Esophagus muscularis mucosa (tissue), 4 donors: ENCODE measurements around the gene PPP1R14B. TPM values are rescaled to one million over a fixed set of nuclear protein-coding genes. Genes with fewer than 3 reads are reported as not detected.
A peak's percentile ranks its signal among the peaks of the same experiment; 100 is the strongest.

ENCODE experiments used
- DNase-seq: peaks from one replicate; pipeline ENCODE4 v3.0.0-alpha.2; 2017; ENCODE audit errors: extremely low spot score
- H3K27ac ChIP-seq, 4 donors: fragments of 200-600 bp; sonication (generic); replicated peaks in 1 of 4; 1 replicate in 3 of 4; 2 replicates in 1 of 4; pipeline ENCODE4 v1.5.1; 2016 to 2019; ENCODE audit warnings: mild to moderate bottlenecking in 1 of 4
- H3K27me3 ChIP-seq, 4 donors: fragments of 200-600 bp; sonication (generic); one replicate each; pipeline versions ENCODE4 v1.5.1 to v1.6.0; 2016 to 2019
- H3K36me3 ChIP-seq, 4 donors: fragments of 200-600 bp; sonication (generic); one replicate each; pipeline ENCODE4 v1.5.1; 2016 to 2019
- H3K4me1 ChIP-seq, 4 donors: fragments of 200-600 bp; sonication (generic); one replicate each; pipeline ENCODE4 v1.5.1; 2016 to 2019
- H3K4me3 ChIP-seq, 4 donors: fragments of 200-600 bp; sonication (generic); 1 replicate in 2 of 4; 2 replicates in 2 of 4; pipeline ENCODE4 v1.5.1; 2016 to 2019; ENCODE audit warnings: mild to moderate bottlenecking in 4 of 4, moderate library complexity in 1 of 4
- H3K9me3 ChIP-seq, 4 donors: fragments of 200-600 bp; sonication (generic); 1 replicate in 3 of 4; 2 replicates in 1 of 4; pipeline ENCODE4 v1.5.1; 2016 to 2019
- CTCF ChIP-seq, 3 experiments: fragments of 200-600 bp in 2 of 3; fragments of 450-650 bp in 1 of 3; sonication (generic) in 2 of 3; IDR thresholded peaks; one replicate each; pipeline ENCODE4 v1.5.1; 2017 to 2019; ENCODE audit warnings: antibody characterized with exemption in 3 of 3, mild to moderate bottlenecking in 2 of 3, moderate library complexity in 1 of 3
- EP300 ChIP-seq: sonication (generic); formaldehyde crosslinking; IDR thresholded peaks from one replicate; pipeline ENCODE4 v1.6.1; 2017; ENCODE audit warnings: antibody characterized with exemption
- POLR2A ChIP-seq: fragments of 450-650 bp; IDR thresholded peaks from one replicate; pipeline ENCODE4 v1.6.1; 2017; ENCODE audit warnings: antibody characterized with exemption, moderate library complexity, mild to moderate bottlenecking, low read depth
- POLR2AphosphoS5 ChIP-seq, 2 donors: sonication (generic); formaldehyde crosslinking; IDR thresholded peaks; one replicate each; pipeline ENCODE4 v1.6.1; 2017; ENCODE audit warnings: antibody characterized with exemption in 2 of 2
- WGBS: methylation state at CpG from one replicate; pipeline ENCODE4 v1.1.5; 2018; 5-methylcytosine and 5-hydroxymethylcytosine counted together
- intact Hi-C: fragments of 100-400 bp; cut with DNase I; formaldehyde crosslinking; loops from one replicate; pipeline ENCODE4 v1.15.1; 2023
- total RNA-seq, 4 donors: library from RNA; depleted of rRNA; stranded (reverse); fragments of >200 nt; gene quantifications; one replicate each; pipeline versions ENCODE4 v1.1.0 to v1.2.1, GENCODE V29; 2016

PPP1R14B gene
- total RNA-seq, 4 donors from 2014 or later = 50.4 to 92.9 (median 79.8) TPM

- no CpG with 5 or more reads among the region's 102 CpGs for WGBS
- peaks cover 0 to 6% (median 0%) of the 10 kb centered on the region in 4 donors for H3K27me3 ChIP-seq
- peaks cover 0 to 40% (median 24%) of the 10 kb centered on the region in 4 donors for H3K36me3 ChIP-seq
- peak; percentile 97 for DNase-seq
- H3K4me3 ChIP-seq = peak within 1 kb of the TSS; percentile 75 to 96 (median 88)
- no peaks in the 10 kb centered on the region for H3K9me3 ChIP-seq
- H3K27ac ChIP-seq = peak within 1 kb of the TSS; percentile 85 to 98 (median 98)
- intact Hi-C loops = no loop called here
- peaks cover 29 to 58% (median 46%) of the 10 kb centered on the region in 4 donors for H3K4me1 ChIP-seq
- TF ChIP-seq POLR2A = no peak
- TF ChIP-seq EP300 = no peak
- TF ChIP-seq POLR2AphosphoS5 (IDR thresholded peaks at IDR 0.05) = peak in 1 of 2 donors; percentile 57
- TF ChIP-seq CTCF (IDR thresholded peaks at IDR 0.05) = peak in 1 of 3 experiments; percentile 11
Measured at GRCh38 chr11:64284962-64285884, 38.5 kb upstream of the PPP1R14B start, which contains the start of gene GPR137. Gene GPR137 (plus strand): TSS chr11:64285848. CDS start chr11:64286525, 677 bp downstream.

- Histone ChIP-seq H3K36me3 (peaks cover 0 to 35% (median 23%) of the 10 kb centered on the region in 4 donors), H3K4me1 (peaks cover 29 to 58% (median 46%) of the 10 kb centered on the region in 4 donors), H3K27me3 (no peaks in the 10 kb centered on the region), H3K9me3 (no peaks in the 10 kb centered on the region), H3K4me3 (peak within 1 kb of the TSS; percentile 75 to 96 (median 88)), H3K27ac (peak within 1 kb of the TSS; percentile 85 to 98 (median 98))
- WGBS = 6% methylated on average over 10 of the region's 44 CpGs
- DNase-seq = peak; percentile 99
- intact Hi-C loops = no loop called here
- TF ChIP-seq CTCF (IDR thresholded peaks at IDR 0.05) (no peak), POLR2A (peak; percentile 31), POLR2AphosphoS5 (IDR thresholded peaks at IDR 0.05) (peak; percentile 80 to 90), EP300 (no peak)
Measured at GRCh38 chr11:64284048-64284961, 37.6 kb upstream of the PPP1R14B start, which contains the start of gene BAD. Gene BAD (minus strand): TSS chr11:64284665. CDS start chr11:64284368, 297 bp downstream.

GRCh38 chr11:64283092-64283491, 36.3 kb upstream of the PPP1R14B start:
- no peak for TF ChIP-seq EP300
- no peak for TF ChIP-seq CTCF (IDR thresholded peaks at IDR 0.05)
- TF ChIP-seq POLR2AphosphoS5 (IDR thresholded peaks at IDR 0.05) = no peak
- no peak for TF ChIP-seq POLR2A
- intact Hi-C loops = no loop called here
- no peak for DNase-seq
- Histone ChIP-seq H3K9me3 (no peaks in the 10 kb centered on the region), H3K4me3 (peak overlapping the region in 1 of 4 donors; percentile 82), H3K27me3 (no peaks in the 10 kb centered on the region), H3K27ac (peak overlapping the region in 1 of 4 donors; percentile 85), H3K36me3 (peaks cover 0 to 43% (median 29%) of the 10 kb centered on the region in 4 donors), H3K4me1 (peaks cover 29 to 55% (median 45%) of the 10 kb centered on the region in 4 donors)
- 87% methylated on average over 3 of the region's 3 CpGs for WGBS

DNA sequence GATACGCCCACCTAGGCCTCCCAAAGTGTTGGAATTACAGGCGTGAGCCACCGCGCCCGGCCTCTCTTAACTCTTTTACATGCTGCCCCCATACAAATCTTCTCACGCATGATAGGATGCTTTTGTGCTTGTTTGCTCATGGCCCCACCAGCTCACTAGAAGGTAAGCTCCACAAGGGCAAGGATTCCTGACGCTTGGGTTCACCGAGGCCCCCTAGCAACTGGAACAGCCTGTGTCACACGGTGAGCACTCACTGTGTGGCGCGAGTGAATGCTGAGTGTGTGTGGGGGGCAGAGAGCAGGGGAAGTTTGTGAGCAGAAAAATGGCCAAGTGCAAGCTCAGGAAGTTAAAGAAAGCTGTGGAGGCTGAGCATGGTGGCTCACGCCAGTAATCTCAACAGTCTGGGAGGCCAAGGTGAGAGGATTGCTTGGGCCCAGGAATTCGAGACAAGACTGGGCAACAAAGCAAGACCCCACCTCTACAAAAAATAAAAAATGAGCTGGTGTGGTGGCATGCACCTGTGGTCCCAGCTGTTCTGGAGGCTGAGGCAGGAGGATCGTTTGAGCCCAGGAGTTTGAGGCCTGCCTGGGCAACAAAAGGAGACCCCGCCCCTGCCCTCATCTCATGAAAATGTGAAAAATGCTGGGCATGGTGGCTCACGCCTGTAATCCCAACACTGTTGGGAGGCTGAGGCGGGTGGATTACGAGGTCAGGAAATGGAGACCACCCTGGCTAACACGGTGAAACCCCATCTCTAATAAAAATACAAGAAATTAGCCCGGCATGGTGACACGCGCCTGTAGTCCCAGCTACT, 35.4 kb upstream of the PPP1R14B start:
- intact Hi-C loops = no loop called here
- 92% methylated on average over 22 of the region's 22 CpGs for WGBS
- H3K9me3 ChIP-seq = no peaks in the 10 kb centered on the region
- no peaks in the 10 kb centered on the region for H3K27me3 ChIP-seq
- TF ChIP-seq EP300 (no peak), POLR2AphosphoS5 (IDR thresholded peaks at IDR 0.05) (no peak), CTCF (IDR thresholded peaks at IDR 0.05) (no peak), POLR2A (no peak)
- H3K4me3 ChIP-seq = no peak overlapping the region
- peaks cover 29 to 47% (median 42%) of the 10 kb centered on the region in 4 donors for H3K4me1 ChIP-seq
- H3K27ac ChIP-seq = no peak overlapping the region
- peaks cover 4 to 48% (median 33%) of the 10 kb centered on the region in 4 donors for H3K36me3 ChIP-seq
- no peak for DNase-seq
